OCI-LY1 (cell line): ENCODE results near the gene FGD4.

Experiments used
- CTCF ChIP-seq: fragments of 200-600 bp; sonication (generic), shearing (Covaris generic); IDR thresholded peaks from 2 replicates; pipeline ENCODE4 v1.5.1; 2017; ENCODE audit warnings: mild to moderate bottlenecking, antibody characterized with exemption, low read length, moderate library complexity, mixed read lengths
- EZH2 ChIP-seq: fragments of 200-600 bp; sonication (generic), shearing (Covaris generic); IDR thresholded peaks from 2 replicates; pipeline ENCODE4 v1.8.0; 2017; ENCODE audit warnings: borderline replicate concordance, mixed run types, mild to moderate bottlenecking, antibody characterized with exemption, low read length, moderate library complexity, mixed read lengths

- no peak for TF ChIP-seq EZH2
- TF ChIP-seq CTCF, result no peak
Measured at GRCh38 chr12:32647275-32647674, 247.9 kb downstream of the FGD4 start.
